ENCODE measurements around the gene FOXR1.

FOXR1 gene

GRCh38 chr11:118971646-118972045, at the start of gene FOXR1:
TSS of gene FOXR1 (plus strand) at chr11:118971761. CDS start at chr11:118971932, 171 bp downstream.
- no peak for DNase-seq (ENCODE audit: low read depth in 2 of 2)

- no peak for DNase-seq (ENCODE audit: low read depth in 2 of 2)
Measured at GRCh38 chr11:118921929-118922744, 49.4 kb upstream of the FOXR1 start.

GRCh38 chr11:118922745-118923627, 48.6 kb upstream of the FOXR1 start:
- no peak for DNase-seq (ENCODE audit: low read depth in 2 of 2)

- no peak for DNase-seq (ENCODE audit: low read depth in 2 of 2)
Measured at GRCh38 chr11:118923721-118924587, 47.6 kb upstream of the FOXR1 start.

- DNase-seq (ENCODE audit: low read depth in 2 of 2) = no peak
Measured at GRCh38 chr11:118924591-118925585, 46.7 kb upstream of the FOXR1 start.

GRCh38 chr11:118927554-118928100, 43.9 kb upstream of the FOXR1 start:
- no peak for DNase-seq (ENCODE audit: low read depth in 2 of 2)

- DNase-seq (ENCODE audit: low read depth in 2 of 2) = peak; percentile 84 to 89
Measured at GRCh38 chr11:118928101-118928869, 43.3 kb upstream of the FOXR1 start.

- DNase-seq (ENCODE audit: low read depth in 2 of 2) = no peak
Measured at GRCh38 chr11:118928870-118929500, 42.6 kb upstream of the FOXR1 start.

GRCh38 chr11:118929501-118930093, 42.0 kb upstream of the FOXR1 start:
- DNase-seq (ENCODE audit: low read depth in 2 of 2) = peak; percentile 49 to 50

GRCh38 chr11:118930094-118930712, 41.4 kb upstream of the FOXR1 start:
- peak; percentile 62 to 85 for DNase-seq (ENCODE audit: low read depth in 2 of 2)

GRCh38 chr11:118931571-118931970, 40.0 kb upstream of the FOXR1 start:
- DNase-seq (ENCODE audit: low read depth in 2 of 2) = no peak

GRCh38 chr11:118933486-118933885, 38.1 kb upstream of the FOXR1 start:
- no peak for DNase-seq (ENCODE audit: low read depth in 2 of 2)

GRCh38 chr11:118935376-118935775, 36.2 kb upstream of the FOXR1 start:
- no peak for DNase-seq (ENCODE audit: low read depth in 2 of 2)

- DNase-seq (ENCODE audit: low read depth in 2 of 2) = no peak
Measured at GRCh38 chr11:118938491-118939403, 32.8 kb upstream of the FOXR1 start.

- no peak for DNase-seq (ENCODE audit: low read depth in 2 of 2)
Measured at GRCh38 chr11:118939404-118939915, 32.1 kb upstream of the FOXR1 start.

GRCh38 chr11:118939953-118940598, 31.5 kb upstream of the FOXR1 start:
- DNase-seq (ENCODE audit: low read depth in 2 of 2) = no peak
